ENCODE measurements around the gene STIMATE. TPM values are rescaled to one million over a fixed set of nuclear protein-coding genes. Genes with fewer than 3 reads are reported as not detected.

Gene STIMATE
- polyA plus RNA-seq, 1 donor from 2014 or later: 14.6 TPM

GRCh38 chr3:52889901-52890300, 7.4 kb downstream of the STIMATE start:
- Histone ChIP-seq H3F3A (ENCODE audit: insufficient read depth, low read length, poor library complexity, severe bottlenecking) (no peaks in the 10 kb centered on the region), H3K9me3 (ENCODE audit: low read length) (no peaks in the 10 kb centered on the region), H3K9me2 (ENCODE audit: insufficient read depth, low read length) (no peaks in the 10 kb centered on the region), H3K4me2 (ENCODE audit: low read length) (no peak overlapping the region), H3K4me3 (ENCODE audit: low read length) (no peak overlapping the region), H3K27ac (ENCODE audit: low read length) (no peak overlapping the region), H3K27me3 (ENCODE audit: insufficient read depth, low read depth, low read length) (no peaks in the 10 kb centered on the region), H3K36me3 (ENCODE audit: insufficient read depth, low read length) (no peaks in the 10 kb centered on the region), H4K20me1 (ENCODE audit: insufficient read depth) (no peaks in the 10 kb centered on the region), H3K79me2 (replicated peaks; ENCODE audit: insufficient read depth, low read length) (peaks cover 6% of the 10 kb centered on the region), H3K9ac (ENCODE audit: low read length) (no peak overlapping the region), H2AFZ (ENCODE audit: low read depth, low read length) (no peak overlapping the region)
- no peak for TF ChIP-seq RAD21 (conservative IDR thresholded peaks at IDR 0.05)
- no peak for TF ChIP-seq EP300 (conservative IDR thresholded peaks at IDR 0.05; ENCODE audit: poor library complexity, severe bottlenecking)
- no peak for TF ChIP-seq REST (IDR thresholded peaks at IDR 0.05; ENCODE audit: borderline replicate concordance)
- no peak for TF ChIP-seq CTCF (IDR thresholded peaks at IDR 0.05; ENCODE audit: poor library complexity, severe bottlenecking)
- no peak for TF ChIP-seq MXI1 (conservative IDR thresholded peaks at IDR 0.05; ENCODE audit: poor library complexity, severe bottlenecking)
- TF ChIP-seq EZH2 (IDR thresholded peaks at IDR 0.05; ENCODE audit: borderline replicate concordance, insufficient read depth, low read length, poor library complexity, severe bottlenecking): no peak
- no peak for TF ChIP-seq SMC3 (conservative IDR thresholded peaks at IDR 0.05; ENCODE audit: poor library complexity)
- TF ChIP-seq TAF1 (IDR thresholded peaks at IDR 0.05; ENCODE audit: low read depth): no peak
- no peak for TF ChIP-seq POLR2AphosphoS5 (IDR thresholded peaks at IDR 0.05)

DNA sequence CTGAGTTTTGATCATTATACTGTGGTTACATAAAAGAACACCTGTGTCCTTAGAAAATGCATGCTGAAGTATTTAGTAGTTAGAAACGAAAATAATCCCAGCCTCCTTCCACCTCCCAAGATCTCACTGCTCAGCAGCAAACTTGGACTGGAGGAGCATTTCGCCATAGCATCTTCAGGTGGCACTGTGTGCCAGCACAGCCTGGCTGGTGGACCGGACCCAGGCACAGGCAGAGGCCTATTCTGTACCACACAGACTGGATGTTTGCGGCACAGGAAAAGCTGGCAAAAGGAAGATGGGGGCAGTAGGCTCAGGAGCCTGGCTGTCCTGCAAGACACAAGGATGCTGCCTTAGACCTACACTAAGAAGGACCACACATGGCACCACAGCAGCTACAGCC, 10.2 kb downstream of the STIMATE start:
- Histone ChIP-seq H4K20me1 (ENCODE audit: insufficient read depth) (no peaks in the 10 kb centered on the region), H2AFZ (ENCODE audit: low read depth, low read length) (no peak overlapping the region), H3K9ac (ENCODE audit: low read length) (no peak overlapping the region), H3K9me2 (ENCODE audit: insufficient read depth, low read length) (no peaks in the 10 kb centered on the region), H3F3A (ENCODE audit: insufficient read depth, low read length, poor library complexity, severe bottlenecking) (no peaks in the 10 kb centered on the region), H3K36me3 (ENCODE audit: insufficient read depth, low read length) (peaks cover 3% of the 10 kb centered on the region), H3K27me3 (ENCODE audit: insufficient read depth, low read depth, low read length) (no peaks in the 10 kb centered on the region), H3K4me3 (ENCODE audit: low read length) (no peak overlapping the region), H3K9me3 (ENCODE audit: low read length) (no peaks in the 10 kb centered on the region), H3K79me2 (replicated peaks; ENCODE audit: insufficient read depth, low read length) (peaks cover 6% of the 10 kb centered on the region), H3K4me2 (ENCODE audit: low read length) (no peak overlapping the region), H3K27ac (ENCODE audit: low read length) (no peak overlapping the region)
- TF ChIP-seq SMC3 (conservative IDR thresholded peaks at IDR 0.05; ENCODE audit: poor library complexity) (no peak), CTCF (IDR thresholded peaks at IDR 0.05; ENCODE audit: poor library complexity, severe bottlenecking) (no peak), EZH2 (IDR thresholded peaks at IDR 0.05; ENCODE audit: borderline replicate concordance, insufficient read depth, low read length, poor library complexity, severe bottlenecking) (no peak), REST (IDR thresholded peaks at IDR 0.05; ENCODE audit: borderline replicate concordance) (no peak), MXI1 (conservative IDR thresholded peaks at IDR 0.05; ENCODE audit: poor library complexity, severe bottlenecking) (no peak), EP300 (conservative IDR thresholded peaks at IDR 0.05; ENCODE audit: poor library complexity, severe bottlenecking) (no peak), POLR2AphosphoS5 (IDR thresholded peaks at IDR 0.05) (no peak), RAD21 (conservative IDR thresholded peaks at IDR 0.05) (no peak), TAF1 (IDR thresholded peaks at IDR 0.05; ENCODE audit: low read depth) (no peak)

Data from neural cell (in vitro differentiated cells).